Stimulated activated CD4-positive, alpha-beta T cell treated with anti-CD3 and anti-CD28 coated beads, TNF-alpha, amount 100 ng/mL, for 4 hours (primary cell): Measurements from ENCODE around the gene MRPL34.
"Not testable (repeated sequence)": the region's sequence is repeated elsewhere in the genome, so short reads cannot be mapped to it uniquely, and the experiment has no call there.

ENCODE experiments used
- DNase-seq, 3 experiments: peaks; one replicate each; pipeline ENCODE4 v3.0.0-alpha.2; 2020; ENCODE audit warnings: low read depth in 3 of 3

The MRPL34 gene

DNA sequence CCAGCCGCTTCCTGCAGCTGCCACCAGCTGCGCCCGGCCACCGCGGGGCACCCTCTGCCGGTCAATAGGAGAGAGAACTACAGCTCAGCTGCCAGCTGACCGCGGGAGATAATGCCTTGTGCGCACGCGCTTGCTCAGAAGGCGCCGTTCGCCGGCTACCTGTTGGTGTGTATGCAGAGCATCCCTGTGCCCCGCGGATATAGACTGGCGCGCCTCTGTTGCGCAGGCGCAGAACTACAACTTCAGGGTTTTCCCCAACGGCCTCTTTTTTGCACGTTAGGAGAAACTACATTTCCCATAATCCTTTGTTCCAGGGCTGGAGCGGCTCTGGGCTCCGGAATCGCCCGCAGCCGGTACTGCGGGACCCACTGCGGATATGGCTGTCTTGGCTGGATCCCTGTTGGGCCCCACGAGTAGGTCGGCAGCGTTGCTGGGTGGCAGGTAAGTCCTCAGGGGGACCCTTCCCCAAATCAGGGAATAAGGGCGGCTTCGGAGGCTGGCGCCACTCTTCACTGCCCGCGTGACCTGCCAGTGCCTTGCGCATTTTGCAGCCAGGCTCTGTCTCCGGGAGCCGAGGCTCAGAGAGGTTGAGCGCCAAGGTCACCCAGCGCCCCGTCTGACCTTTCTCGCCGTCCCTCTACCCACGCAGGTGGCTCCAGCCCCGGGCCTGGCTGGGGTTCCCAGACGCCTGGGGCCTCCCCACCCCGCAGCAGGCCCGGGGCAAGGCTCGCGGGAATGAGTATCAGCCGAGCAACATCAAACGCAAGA lies at the start of gene MRPL34:
Gene MRPL34, plus strand, starts transcription at position 356 of the 768 bp plus-strand sequence. Its CDS starts 21 bp downstream, at position 377.
- DNase-seq, result peak; percentile 71 to 86 (median 84)

DNA sequence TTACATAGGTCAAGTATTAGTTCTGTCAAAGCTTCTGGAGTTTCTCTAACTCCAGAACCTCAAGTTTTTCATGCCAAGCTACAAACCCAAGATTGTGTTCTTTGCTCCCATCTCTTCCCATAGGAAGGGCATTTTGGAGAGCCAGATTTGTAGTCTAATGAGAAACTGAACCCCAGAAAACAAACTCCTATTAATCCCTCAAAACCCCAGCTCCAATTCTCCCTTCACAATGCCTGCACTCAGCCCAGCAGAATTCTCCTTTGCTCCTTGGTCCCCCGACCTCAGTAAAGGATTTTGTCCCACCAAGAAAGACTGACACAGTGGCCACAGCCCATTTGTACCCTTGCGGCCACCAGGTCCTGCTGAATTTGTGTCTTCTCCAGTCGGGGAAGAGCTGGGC lies 49.5 kb upstream of the MRPL34 start:
- DNase-seq, result no peak

DNA sequence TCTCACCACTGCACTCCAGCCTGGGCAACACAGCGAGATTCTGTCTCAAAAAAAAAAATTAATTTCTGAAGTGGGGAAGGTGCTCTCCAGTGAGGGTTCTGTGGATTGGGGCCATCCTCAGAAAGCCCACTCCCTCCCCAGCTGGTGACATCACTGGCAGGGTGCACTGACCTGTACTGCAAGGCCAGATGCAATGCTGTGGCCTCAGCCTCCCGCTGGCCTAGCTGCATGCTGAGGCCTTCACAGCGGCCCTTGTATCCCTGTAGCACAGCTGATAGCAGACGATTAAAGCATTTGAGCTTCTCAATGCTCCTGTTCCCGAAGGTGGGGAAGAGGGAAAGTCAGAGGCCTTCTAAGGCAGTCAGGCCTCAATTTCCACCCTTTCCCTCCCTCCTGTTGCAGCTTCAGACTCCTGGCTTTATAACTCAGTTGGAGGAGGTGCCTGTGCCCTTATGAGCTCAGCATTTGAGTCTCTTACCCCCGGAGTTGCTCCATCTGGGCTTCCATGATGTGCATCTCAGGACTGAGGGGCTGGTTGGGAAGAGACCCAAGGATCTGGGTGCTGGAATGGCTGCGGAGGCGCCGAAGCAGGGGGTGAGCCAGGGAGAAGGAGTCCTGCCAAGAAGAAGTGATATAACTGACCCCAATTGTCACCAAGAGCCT lies 46.4 kb upstream of the MRPL34 start:
- DNase-seq, result no peak

DNA sequence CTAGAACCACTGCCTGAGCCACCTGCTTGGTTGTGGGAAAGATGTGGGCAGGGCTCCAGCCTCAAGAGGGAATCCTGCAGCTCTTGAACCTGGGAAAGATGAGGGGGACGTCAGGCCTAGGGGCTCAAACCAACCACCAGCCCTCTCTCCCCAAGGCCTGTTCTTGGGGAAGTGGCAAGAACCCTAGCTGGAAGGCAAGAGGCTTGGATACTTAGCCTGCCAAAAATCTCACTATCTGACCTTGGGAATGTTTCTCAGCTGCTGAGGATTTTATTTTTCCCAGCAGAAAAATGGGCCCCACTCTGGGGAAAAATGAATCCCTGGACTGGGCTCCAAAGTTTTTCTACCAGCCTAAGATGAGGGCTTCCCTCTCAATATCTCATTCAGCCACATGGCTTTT lies 45.7 kb upstream of the MRPL34 start:
- DNase-seq, result no peak

DNA sequence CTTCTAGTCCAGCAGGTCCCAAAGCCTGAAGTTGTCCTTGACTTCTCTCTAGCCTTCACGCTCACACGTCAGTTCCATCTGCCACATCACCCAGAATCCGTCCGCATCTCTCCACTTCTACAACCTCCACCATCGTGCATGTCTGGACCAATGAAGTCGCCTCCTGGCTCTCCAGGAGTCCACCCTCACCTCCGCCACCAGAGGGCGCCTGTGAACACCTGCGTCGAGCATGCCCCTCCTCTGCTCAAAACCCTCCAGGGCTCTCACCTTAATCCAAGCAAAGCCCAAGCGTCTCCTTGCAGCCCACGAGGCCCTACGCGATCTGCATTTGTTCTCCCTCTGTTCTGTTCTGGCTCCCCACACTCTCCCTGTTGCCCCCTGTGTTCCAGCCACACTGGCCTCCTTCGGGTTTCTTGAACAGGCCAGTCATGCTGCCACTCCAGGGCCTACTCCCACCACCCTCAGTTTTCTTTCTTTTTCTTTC lies 44.8 kb upstream of the MRPL34 start:
- DNase-seq, result peak; percentile 72 to 85 (median 85)

DNA sequence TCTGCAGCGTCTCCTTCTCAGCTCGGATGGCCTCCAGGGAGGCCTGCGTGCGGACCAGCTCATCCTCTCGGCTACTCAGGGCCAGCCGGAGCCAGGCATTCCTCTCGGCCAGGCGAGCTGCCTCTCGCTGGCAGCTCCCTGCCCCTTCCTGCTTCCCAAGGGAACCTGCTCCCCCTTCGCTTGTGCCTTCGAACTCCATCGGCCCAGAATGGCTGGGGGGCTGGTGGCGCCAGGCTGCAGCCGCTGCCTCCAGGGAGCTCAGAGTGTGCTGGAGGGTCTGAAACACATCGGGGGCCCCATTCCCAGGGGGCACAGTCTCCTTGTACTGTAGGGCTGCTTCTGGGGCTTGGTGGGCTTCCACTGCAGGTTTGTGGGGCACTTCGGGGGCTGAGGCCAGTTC lies 43.1 kb upstream of the MRPL34 start:
- no peak for DNase-seq

DNA sequence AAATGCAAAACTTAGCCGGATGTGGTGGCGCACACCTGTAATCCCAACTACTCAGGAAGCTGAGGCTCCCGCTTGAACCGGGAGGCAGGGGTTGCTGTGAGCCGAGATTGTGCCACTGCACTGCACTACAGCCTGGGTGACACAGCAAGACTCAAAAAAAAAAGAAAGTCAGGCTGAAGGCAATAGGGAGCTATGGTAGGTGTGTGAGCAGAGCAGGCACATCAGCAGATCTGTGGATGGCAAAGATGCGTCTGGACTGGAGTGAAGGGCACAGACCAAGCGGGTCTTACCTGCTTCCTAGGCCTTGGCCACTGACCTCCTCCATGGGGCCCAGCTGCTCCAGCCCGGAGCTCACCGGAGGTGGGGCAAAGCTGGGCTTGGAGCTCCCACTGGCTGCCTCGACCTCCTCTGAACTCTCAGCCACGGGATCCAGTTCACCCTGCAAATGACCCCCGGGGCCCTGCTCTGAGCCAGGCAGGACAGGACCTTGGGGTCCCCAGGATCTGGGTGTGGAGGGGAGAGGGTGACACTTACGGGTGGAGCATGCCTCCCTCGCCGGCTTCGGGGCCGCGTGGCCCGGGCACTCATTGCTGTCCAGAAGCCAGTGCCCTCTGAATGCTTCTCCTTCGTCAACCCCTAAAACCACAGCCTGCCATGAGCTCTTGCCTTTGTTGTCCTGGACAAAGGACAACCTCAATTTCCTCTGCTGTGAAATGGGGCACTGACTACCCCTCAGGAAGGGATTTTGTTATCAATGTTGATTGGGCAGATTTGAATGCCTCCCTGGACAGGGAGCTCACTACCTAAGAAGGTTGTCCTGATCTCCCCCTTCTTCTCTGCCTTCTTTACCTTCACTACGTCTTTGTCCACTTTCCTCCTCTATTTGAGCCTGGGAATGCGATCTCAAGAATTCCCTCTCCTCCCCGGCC lies 41.7 kb upstream of the MRPL34 start:
- no peak for DNase-seq

DNA sequence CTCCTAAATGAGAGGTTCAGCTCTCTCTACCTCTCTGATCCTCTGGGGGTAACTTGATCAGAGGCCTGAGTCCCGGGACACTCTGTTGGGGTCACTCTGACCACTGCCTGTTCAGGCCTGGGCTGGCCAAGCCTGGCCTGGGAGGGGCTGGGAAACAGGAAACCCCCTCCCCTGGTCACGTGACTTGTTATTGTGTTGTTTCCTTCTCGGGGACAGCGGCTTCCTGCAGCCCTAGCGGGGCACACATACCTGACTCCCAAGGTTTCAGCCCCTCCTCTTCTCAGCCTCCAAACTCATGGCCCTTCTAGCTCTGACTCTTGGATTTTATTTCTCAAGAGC lies 41.1 kb upstream of the MRPL34 start, which contains the start of gene USHBP1:
Gene USHBP1, minus strand, starts transcription at position 105 of the 339 bp plus-strand sequence. CDS start 446 bp downstream, outside the sequence.
- DNase-seq, result no peak

DNA sequence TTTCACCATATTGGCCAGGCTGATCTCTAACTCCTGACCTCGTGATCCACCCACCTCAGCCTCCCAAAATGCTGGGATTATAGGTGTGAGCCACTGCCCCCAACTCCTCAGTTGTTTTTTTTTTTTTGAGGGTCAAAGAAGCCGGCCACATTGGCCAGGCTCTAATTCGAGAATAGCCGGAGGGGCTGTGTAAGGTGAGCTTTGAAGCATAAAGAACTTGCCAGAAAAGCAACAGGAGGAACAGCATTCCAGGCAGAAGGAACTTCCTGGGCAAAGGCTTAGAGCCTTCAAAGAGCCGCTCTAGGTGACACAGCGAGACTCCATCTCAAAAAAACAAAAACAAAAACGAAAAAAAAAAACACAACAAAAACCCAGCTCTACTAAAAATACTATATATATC lies 39.6 kb upstream of the MRPL34 start:
- no peak for DNase-seq

DNA sequence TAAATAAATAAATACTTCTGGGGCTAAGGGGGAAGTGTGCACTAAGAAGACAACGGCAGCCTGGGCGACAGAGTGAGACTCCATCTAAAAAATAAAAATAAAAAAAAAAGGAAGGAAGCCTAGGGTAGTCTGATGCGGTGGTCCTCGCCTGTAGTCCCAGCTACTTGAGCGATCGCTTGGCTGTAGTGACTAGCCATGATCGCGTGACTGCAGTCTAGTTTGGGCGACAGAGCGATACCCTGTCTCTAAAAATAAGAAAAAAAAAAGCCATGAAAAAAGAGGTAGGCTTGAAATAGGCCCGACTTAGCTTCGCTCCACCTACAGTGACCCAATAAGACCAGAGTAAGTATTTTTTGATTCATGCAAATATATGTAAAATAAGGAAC lies 39.1 kb upstream of the MRPL34 start:
- DNase-seq, result no peak

DNA sequence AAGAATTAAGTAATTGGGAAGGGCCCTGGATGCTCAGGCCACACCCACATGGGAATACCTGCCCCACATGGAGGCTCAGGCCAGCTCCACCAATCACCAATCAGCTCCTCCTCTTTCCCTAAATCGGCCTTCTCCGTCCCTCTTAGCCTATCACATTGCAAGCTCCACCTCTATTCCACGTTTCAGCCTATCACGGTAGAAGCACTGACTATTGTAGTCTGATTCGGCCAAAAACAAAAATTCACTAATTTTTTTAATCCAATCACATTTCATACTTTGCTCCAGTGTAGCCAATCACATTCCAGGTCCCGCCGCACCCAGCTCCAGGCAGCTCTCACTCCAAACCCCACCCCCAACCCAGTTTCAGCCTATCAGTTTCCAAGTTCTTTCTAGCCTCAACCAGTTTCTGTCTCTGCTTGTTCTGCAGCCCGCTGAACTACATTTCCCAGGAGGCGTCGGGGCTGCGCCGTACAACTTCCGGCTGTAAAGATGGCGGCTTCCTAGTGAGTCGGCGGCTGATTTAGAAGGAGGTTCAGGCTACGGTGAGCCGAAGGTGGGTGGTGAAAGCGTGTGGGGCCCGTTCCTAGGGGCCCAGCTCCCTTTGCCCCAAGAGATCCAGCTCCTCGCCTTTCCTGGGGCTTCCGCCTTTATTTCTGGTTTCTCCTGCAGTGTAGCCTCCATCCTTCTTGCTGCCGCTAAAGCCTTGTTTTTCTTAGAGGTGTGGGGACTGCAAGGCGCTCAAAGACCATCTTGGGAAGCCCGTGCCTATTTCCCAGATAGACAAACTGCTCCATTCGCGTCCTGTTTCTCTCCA lies 38.5 kb upstream of the MRPL34 start, which contains the start of gene BABAM1:
Gene BABAM1, plus strand, starts transcription at position 469 of the 814 bp plus-strand sequence. CDS start 1,364 bp downstream, outside the sequence.
- DNase-seq, result peak; percentile 77 to 88 (median 86)

DNA sequence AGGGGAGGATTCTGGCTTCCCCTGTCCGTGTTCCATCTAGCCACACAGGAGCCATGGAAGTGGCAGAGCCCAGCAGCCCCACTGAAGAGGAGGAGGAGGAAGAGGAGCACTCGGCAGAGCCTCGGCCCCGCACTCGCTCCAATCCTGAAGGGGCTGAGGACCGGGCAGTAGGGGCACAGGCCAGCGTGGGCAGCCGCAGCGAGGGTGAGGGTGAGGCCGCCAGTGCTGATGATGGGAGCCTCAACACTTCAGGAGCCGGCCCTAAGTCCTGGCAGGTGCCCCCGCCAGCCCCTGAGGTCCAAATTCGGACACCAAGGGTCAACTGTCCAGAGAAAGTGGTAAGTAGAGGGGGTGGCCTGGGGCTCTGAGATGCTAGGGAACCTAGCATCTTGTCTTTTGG lies 36.9 kb upstream of the MRPL34 start:
- no peak for DNase-seq

DNA sequence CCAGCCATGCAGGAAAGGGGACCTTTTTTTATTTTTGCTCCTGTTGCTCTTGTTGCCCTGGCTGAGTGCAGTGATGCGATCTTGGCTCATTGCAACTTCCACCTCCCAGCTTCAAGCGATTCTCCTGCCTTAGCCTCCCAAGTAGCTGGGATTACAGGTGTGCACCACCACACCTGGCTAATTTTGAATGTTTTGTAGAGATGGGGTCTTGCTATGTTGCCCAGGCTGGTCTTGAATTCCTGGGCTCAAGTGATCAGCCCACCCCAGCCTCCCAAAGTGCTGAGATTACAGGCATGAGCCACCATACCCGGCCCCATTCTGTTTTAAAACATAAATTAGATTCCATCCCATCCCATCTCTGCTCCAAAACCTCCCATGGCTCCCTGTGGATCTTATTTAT lies 30.8 kb upstream of the MRPL34 start:
- not testable (repeated sequence) for DNase-seq

DNA sequence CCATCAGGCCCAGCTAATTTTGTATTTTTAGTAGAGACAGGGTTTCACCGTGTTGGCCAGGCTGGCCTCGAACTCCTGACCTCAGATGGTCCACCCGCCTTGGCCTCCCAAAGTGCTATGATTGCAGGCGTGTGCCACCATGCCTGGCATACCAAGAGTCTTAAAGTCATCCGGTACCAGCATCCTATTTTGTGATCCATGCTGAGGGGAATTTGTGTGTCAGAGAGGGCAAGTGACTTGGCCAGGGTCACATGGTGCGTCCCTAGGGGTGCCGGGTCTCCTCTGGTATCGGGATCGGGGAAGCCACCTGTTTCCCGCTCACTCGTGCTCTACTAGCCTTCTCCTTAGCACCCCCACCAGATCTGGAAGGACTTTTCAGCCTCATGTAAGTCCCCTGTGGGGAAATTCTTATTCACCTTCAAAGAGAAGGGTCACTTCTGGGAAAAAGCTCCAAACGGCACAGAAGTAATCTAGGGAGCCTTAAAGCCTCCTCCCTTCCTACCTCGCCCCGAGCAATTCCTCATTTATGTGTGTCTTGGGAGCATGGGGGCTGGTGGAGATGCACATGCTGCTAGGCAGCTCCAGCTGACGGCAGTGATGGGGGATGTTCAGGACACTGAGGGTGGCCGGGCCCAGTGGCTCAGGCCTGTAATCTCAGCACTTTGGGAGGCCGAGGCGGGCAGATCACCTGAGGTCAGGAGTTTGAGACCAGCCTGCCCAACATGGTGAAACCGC lies 30.1 kb upstream of the MRPL34 start:
- DNase-seq, result no peak

DNA sequence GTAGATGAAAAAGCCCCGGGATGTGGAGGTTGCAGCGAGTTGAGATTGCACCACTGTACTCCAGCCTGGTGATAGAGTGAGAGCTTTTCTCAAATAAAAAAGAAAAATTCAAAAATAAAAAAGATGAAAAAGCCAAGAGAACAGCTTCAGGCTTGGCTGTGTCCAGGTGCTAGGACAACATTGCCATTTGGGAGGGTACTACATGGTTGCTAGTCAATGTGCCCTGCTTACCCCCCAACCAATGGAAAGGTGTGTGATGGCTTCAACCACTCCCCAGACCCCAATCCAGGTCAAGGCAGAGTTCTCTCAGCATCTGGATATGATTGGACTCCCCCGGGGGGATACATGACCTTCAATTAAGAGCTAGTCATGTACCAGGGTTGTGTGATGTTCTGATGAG lies 26.2 kb upstream of the MRPL34 start:
- no peak for DNase-seq

DNA sequence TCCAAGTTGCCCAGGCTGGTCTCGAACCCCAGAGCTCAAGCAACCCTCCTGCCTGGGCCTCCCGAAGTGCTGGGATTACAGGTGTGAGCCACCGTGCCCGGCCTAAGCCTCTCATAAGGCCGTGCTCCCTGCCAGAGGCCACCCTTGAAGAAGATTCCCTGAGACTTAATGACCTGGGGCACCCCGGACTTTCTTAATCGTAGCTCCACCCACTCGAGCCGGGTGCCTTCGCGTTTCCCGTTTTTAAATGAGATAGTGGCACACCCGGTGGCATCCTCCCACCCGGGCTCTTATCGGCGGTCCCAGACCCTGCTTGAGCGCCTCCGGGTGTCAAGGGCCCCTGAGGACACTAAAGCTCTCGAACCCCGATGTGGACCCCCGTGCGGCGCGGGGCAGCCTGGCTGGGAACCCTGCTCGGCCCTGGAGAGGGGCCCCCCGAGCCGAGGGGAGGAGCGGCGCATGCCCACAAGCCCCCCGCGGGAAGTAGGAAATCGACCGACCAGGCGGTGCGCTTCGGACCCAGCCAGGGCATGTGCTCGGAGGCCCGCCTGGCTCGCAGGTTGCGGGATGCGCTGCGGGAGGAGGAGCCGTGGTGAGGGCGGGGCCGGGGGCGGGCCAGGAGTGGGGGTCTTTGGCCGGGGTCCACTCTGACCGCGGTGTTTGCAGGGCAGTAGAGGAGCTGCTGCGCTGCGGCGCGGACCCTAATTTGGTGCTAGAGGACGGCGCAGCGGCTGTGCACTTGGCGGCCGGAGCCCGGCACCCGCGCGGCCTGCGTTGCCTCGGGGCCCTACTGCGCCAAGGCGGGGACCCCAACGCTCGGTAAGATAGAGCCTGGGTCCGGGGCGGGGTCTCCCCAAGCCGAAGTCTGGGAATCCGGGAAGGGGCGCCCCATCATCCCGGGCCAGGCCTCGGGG lies 24.0 kb upstream of the MRPL34 start, which contains the start of gene ANKLE1:
Gene ANKLE1, plus strand, starts transcription at position 511 of the 914 bp plus-strand sequence. Its CDS starts 20 bp downstream, at position 531.
- peak in 1 of 3 experiments; percentile 29 for DNase-seq

DNA sequence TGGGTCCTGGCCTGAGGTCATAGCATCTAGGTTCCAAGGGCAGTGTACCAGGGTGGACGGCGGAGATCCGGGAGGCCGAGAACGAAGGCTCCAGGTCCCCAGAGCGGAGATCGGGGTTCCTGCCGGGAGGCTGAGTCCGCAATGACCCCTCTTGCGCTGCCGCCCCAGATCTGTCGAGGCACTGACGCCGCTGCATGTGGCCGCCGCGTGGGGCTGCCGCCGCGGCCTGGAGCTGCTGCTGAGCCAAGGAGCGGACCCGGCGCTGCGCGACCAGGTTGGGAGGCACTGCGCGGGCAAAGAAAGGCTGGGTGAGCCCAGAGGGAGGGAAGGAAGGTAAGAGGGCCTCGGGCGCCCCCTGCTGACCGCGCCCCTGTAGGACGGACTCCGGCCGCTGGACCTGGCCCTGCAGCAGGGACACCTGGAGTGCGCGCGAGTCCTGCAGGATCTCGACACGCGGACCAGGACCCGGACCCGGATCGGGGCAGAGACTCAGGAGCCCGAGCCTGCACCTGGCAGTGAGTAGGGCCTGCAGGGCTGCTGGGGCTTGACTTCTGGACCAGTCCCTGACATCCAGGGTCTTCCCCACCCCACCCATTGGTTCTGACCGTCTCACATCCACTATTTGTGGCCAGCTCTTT lies 23.1 kb upstream of the MRPL34 start:
- peak; percentile 58 to 64 (median 63) for DNase-seq

DNA sequence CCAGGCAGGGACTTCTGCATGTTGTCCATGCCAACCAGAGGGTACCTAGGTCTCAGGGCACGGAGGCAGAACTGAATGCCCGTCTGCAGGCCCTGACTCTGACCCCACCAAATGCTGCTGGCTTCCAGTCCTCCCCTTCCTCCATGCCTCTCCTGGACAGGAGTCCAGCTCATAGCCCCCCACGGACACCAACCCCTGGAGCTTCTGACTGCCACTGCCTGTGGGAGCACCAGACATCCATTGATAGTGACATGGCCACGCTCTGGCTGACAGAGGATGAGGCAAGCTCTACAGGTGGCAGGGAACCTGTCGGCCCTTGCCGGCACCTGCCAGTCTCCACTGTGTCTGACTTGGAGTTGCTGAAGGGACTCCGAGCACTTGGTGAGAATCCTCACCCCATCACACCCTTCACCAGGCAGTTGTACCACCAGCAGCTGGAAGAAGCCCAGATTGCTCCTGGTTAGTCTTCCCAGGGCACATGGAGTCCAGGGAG lies 22.1 kb upstream of the MRPL34 start:
- DNase-seq, result no peak
